ENCODE results near the gene TTC23L.

- TF ChIP-seq POLR2AphosphoS5 (IDR thresholded peaks at IDR 0.05) (no peak), CTCF (IDR thresholded peaks at IDR 0.05) (no peak), POLR2A (IDR thresholded peaks at IDR 0.05) (no peak)
Observed at GRCh38 chr5:34930462-34930844, 91.5 kb downstream of the TTC23L start.

Data from sigmoid colon (tissue), 4 donors.